C4-2B (cell line): ENCODE measurements around the gene ADAMTS1.
A peak's percentile ranks its signal among the peaks of the same experiment; 100 is the strongest.

Source experiments
- H3K27ac ChIP-seq: fragments of 450-650 bp; 2 replicates; pipeline ENCODE4 v1.5.1; 2017
- CTCF ChIP-seq: fragments of 450-650 bp; conservative IDR thresholded peaks from 2 replicates; pipeline ENCODE4 v1.5.1; 2017; ENCODE audit warnings: mild to moderate bottlenecking
- ZFX ChIP-seq: fragments of 450-650 bp; IDR thresholded peaks from 2 replicates; pipeline ENCODE4 v1.6.1; 2017

Gene ADAMTS1

GRCh38 chr21:26845066-26845758 is at the start of gene ADAMTS1:
ADAMTS1 (minus strand) TSS chr21:26845409; CDS start chr21:26844954, 455 bp downstream.
- peak within 1 kb of the TSS; percentile 99 for H3K27ac ChIP-seq
- TF ChIP-seq CTCF = no peak
- no peak for TF ChIP-seq ZFX

DNA sequence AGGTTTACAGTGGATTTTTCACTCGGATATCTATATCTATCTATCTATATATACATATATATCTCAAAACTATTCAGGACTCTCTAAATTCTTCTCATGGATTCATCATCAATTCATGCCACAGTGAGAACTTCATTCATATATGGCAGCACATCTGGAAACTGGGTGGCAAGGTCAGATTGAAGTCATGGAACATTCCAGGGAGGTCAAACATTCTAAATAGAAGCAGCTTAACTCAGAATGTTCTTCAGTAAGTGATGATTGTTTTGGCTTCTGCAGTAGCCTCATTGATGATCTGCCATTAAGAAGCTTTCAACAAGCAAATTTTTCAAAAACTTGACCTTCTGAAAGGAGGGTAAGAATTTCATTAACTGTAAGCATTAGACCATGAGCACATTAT is 46.9 kb upstream of the ADAMTS1 start:
- no peak for TF ChIP-seq ZFX
- no peak for TF ChIP-seq CTCF
- no peak overlapping the region for H3K27ac ChIP-seq

DNA sequence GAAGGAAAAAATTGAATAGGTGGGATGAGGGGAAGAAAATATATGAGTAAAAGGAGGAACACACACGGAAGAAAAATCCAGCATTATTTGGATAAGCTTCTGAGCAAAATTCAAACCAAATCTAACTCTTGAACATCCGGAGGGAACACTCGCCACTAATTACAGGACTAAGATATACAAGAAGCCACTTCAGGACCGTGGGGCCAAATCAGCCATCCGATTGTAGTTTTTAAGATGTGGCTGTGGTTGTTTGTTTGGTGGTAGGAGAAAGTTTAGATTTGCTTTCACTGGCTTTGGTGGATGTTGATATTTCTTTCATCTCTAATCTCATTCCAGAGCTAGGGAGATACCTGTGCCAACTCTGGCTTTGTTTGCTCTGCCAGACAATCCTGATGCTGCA is 43.7 kb upstream of the ADAMTS1 start:
- no peak overlapping the region for H3K27ac ChIP-seq
- TF ChIP-seq CTCF (no peak), ZFX (no peak)

- H3K27ac ChIP-seq = no peak overlapping the region
- TF ChIP-seq ZFX (no peak), CTCF (no peak)
Observed at GRCh38 chr21:26888256-26888655, 43.0 kb upstream of the ADAMTS1 start.

DNA sequence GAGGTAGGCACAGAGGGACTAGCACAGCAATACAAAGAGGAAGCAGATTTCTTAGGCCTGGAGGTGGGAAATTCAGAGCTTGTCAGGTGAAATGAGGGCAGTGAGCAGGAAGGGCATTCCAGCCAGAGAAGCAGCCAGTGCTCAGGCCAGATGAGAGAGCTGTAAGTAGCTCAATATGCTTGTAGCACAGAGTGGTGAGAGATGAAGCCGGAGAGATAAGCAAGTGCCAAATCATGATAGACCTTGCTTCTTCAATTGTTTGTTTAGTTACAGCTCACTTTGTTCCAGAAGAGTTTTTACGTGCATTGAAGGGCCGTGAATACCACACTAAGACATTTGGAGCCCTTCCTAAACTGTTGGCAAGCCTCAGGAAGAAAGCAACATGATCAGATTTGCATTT is 42.0 kb upstream of the ADAMTS1 start:
- no peak overlapping the region for H3K27ac ChIP-seq
- TF ChIP-seq ZFX = no peak

DNA sequence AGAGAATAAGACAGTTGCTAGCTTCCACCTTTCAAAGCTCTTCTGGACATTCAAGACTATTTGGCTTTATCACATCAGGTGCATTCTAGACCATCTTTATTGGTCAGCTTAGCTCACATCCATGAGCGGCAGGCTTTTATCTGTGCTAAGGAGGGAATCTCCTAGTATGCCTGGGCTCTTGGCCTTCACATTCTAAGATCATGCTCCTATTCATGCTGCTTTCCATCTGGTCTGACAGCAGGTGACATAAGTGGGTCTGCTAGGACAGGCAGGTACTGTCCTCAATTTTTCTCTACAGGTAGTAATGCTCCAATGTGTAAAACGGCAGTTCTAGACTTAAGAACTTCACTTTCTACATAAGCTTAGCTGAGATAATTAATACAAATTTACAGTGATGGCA is 39.2 kb upstream of the ADAMTS1 start:
- no peak overlapping the region for H3K27ac ChIP-seq
- no peak for TF ChIP-seq CTCF
- TF ChIP-seq ZFX = no peak

DNA sequence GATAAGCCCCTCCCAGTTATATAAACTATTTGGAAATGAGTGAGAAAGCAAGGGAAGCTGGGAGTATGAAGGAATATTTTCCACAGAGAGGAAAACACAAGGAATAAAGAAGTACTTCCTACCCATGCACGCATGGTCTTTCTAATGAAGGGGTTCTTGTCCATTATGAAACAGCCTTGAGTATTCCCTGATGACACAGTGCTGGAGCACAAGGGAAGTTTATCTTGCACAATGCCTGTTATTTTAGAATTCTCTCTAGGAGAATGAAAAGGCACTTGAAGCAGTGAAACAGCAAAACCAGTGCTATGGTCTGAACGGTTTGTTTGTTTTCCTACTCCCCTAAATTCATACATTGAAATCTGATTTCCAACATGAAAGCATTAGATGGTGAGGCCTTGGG is 38.6 kb upstream of the ADAMTS1 start:
- no peak overlapping the region for H3K27ac ChIP-seq
- TF ChIP-seq ZFX (no peak), CTCF (no peak)
